Left ventricle myocardium superior (tissue), 1 donor: Measurements from ENCODE around the gene DENND5B. TPM values are rescaled to one million over a fixed set of nuclear protein-coding genes. Genes with fewer than 3 reads are reported as not detected.
"Not testable (repeated sequence)": the region's sequence is repeated elsewhere in the genome, so short reads cannot be mapped to it uniquely, and the experiment has no call there.

ENCODE experiments used
- ATAC-seq: fragments of 200-7000 bp; cut with Tn5 transposase; one replicate; pipeline ENCODE4 v1.9.1; 2020; ENCODE audit warnings: mild to moderate bottlenecking, moderate library complexity
- DNase-seq: peaks from one replicate; pipeline ENCODE4 v3.0.0-alpha.2; 2020
- intact Hi-C: fragments of 100-400 bp; cut with micrococcal nuclease; formaldehyde crosslinking; loops from one replicate; pipeline ENCODE4 v1.11.0; 2022
- total RNA-seq: library from RNA; stranded (reverse); fragmentation: NEBNext Ultra II Directional; extraction: Animal tissue kit (Norgen Biotek cat#: 25700); gene quantifications from one replicate; pipeline ENCODE4 v1.2.1, GENCODE V29; 2021
- donor health status: DM: no; HTN: yes; CAD: no; lungs with severe emphysema.

DENND5B gene
- total RNA-seq, 1 donor from 2014 or later, result 43.7 TPM

GRCh38 chr12:31412292-31412801 lies 178.6 kb downstream of the DENND5B start:
- intact Hi-C loops, result no loop called here
- ATAC-seq, result no peak
- DNase-seq, result no peak

GRCh38 chr12:31408763-31409162 lies 182.2 kb downstream of the DENND5B start:
- intact Hi-C loops, result no loop called here
- DNase-seq (no peak), ATAC-seq (no peak)

DNA sequence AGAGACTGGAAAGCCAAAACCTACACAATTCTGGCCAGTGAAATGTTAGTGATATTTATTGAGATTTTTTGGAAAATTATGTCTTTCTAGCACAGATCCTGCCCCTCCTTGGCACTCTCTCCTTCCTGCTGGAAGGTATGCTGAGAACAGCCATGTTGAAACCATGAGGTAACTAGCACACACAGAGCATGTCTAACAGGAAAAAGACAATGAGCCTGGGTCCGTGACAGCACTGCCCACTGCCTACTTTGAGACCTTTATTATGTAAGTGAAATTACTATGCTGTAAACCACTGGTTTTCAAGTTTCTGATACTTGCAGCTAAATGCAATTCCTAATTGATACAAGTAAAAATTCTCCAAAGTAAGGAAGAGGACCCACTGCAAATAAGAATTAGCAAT lies 183.4 kb downstream of the DENND5B start:
- ATAC-seq (no peak), DNase-seq (no peak)
- intact Hi-C loops, result no loop called here

GRCh38 chr12:31406345-31406744 lies 184.6 kb downstream of the DENND5B start:
- no peak for DNase-seq
- no peak for ATAC-seq
- intact Hi-C loops, result no loop called here

DNA sequence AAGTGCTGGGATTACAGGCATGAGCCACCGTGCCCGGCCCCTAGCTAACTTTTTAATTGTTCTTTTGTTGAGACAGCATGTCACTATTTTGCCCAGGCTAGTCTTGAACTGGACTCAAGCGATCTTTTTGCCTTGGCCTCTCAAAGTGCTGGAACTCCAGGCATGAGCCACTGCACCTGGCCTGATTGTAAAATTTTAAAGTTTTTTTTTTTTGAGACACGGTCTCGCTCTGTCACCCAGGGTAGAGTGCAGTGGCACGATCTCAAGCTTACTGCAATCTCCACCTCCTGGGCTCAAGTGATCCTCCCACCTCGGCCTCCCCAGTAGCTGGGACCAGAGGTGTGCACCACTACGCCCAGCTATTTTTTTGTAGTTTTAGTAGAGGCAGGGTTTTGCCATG lies 185.9 kb downstream of the DENND5B start:
- intact Hi-C loops, result no loop called here

DNA sequence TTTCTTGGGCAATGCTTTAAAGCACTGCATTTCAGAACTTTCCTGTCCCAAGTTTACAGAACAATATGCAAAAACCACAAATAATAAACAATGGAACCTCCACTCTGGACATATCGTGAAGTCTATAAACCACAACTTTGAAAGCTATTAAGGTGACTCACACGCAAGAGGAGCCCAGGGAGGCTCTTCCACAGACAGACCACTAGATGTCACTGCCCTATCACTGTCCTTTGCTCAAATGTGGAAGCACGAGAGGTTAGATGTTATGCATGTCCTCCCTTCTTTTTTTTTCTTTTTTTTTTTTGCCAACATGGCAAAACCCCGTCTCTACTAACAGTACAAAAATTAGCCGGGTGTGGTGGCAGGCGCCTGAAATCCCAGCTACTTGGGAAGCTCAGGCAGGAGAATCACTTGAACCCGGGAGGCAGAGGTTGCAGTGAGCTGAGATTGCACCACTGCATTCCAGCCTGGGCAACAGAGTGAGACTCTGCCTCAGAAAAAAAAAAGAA lies 187.8 kb downstream of the DENND5B start:
- intact Hi-C loops, result loop anchor here (2.0 kb wide), 1 partner anchor 234 kb away; no protein-coding TSS in a partner anchor
- peak; percentile 97 for ATAC-seq
- DNase-seq, result not testable (repeated sequence)

More for the DNA sequence above, 185.9 kb downstream of the DENND5B start:
- ATAC-seq (no peak), DNase-seq (no peak)

- ATAC-seq, result peak; percentile 28
Measured at GRCh38 chr12:31393004-31393550, 197.9 kb downstream of the DENND5B start.

GRCh38 chr12:31390991-31391390 lies 199.9 kb downstream of the DENND5B start:
- DNase-seq, result no peak
- intact Hi-C loops, result no loop called here
- no peak for ATAC-seq

More at GRCh38 chr12:31393004-31393550, 197.9 kb downstream of the DENND5B start:
- intact Hi-C loops, result no loop called here
- DNase-seq, result no peak

- no peak for ATAC-seq
- intact Hi-C loops, result no loop called here
- no peak for DNase-seq
Measured at GRCh38 chr12:31388713-31389112, 202.2 kb downstream of the DENND5B start.

DNA sequence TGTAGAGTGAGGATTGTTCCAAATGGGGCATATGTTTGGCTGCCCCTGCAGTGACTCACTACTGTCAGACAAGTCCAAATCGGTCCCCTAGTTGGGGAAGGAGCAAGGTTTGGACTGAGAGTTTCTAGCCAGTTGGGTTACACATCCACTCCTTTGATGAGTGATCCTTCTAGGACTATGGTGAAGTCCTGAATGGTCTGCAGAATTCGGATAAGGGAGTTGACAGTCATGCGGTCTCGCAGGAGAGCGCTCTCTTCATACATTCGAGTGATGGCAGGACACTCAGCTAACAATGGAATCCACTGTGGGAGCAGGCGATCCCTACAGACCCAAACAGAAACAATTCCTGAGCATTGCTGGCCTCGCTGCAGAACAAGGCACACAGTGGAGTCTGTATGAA lies 203.5 kb downstream of the DENND5B start:
- DNase-seq, result no peak
- ATAC-seq, result no peak
- intact Hi-C loops, result no loop called here

GRCh38 chr12:31387011-31387410 lies 203.9 kb downstream of the DENND5B start:
- intact Hi-C loops, result no loop called here
- ATAC-seq (no peak), DNase-seq (no peak)

DNA sequence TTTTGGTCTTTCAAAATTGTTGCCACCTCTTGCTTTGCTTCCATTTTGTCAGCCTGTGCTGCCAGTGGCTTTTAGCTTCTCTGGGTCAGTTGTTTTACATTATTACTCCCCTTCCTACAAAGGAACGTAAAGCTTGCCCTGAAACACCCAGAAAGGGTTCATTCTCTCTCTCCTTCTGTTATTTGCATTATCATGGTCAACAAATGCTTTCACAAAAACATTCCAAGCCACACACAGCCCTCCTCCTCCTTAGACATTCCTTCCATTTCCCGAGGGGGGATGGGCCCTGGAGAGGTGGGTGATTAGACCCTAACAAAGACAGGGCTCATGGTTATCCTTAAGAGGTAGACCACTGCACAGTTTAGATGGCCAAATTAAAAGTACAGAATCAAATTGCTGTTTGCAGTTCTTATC lies 204.6 kb downstream of the DENND5B start:
- intact Hi-C loops, result no loop called here
- ATAC-seq (no peak), DNase-seq (no peak)

DNA sequence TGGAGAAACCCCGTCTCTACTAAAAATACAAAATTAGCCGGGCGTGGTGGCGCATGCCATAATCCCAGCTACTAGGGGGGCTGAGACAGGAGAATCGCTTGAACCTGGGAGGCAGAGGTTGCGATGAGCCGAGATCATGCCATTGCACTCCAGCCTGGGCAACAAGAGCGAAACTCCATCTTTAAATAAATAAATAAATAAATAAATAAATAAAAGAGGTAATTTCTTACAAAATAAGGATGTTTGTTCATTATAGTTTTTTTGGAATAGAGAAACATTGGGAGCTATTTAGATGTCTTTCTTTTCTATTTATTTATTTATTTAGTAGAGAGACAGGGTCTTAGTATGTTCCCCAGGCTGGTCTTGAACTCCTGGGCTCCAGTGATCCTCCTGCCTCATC lies 213.7 kb downstream of the DENND5B start:
- ATAC-seq, intact Hi-C loops, DNase-seq: not testable (repeated sequence)

- ATAC-seq, DNase-seq, intact Hi-C loops: not testable (repeated sequence)
Measured at GRCh38 chr12:31375422-31375821, 215.5 kb downstream of the DENND5B start.

- DNase-seq (no peak), ATAC-seq (no peak)
- intact Hi-C loops, result no loop called here
Measured at GRCh38 chr12:31371256-31371620, 219.7 kb downstream of the DENND5B start.

DNA sequence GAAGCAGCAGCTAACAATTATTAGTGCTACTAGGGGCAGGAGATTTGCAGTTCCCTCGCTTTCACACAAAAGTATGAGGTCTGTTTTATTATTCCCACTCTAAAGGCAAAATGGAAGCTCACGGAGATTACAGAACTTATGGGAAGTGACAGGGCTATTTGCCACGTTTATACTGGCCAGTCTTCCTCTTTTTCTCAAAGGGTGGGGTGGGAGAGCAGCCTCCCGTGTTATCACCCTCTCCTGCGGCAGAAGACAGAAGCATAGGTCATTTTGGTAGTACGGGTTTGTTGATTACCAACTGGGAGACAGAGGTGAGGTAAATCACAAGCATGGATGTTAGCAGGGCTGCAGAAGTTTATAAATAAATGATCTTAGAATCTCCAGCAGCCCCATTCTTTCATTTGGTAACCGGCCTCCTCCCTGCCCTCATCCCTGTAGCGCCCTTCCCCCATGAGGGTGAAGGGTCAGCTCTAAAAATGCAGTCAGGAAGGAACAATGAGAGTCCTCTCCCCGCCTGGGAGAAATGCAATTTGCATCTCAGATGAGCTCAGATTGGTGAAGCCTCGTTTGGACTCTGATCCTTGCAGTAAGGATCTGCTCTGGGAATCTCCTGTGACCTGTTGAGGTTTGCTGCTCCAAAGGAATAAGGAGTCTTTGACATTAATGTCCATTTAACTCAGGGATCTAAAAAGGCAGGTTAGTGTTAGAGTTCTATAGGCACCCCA lies 220.2 kb downstream of the DENND5B start:
- ATAC-seq, result peak; percentile 23
- no peak for DNase-seq
- intact Hi-C loops, result no loop called here

- DNase-seq (no peak), ATAC-seq (peak; percentile 75)
- intact Hi-C loops, result no loop called here
Measured at GRCh38 chr12:31369712-31370521, 221.0 kb downstream of the DENND5B start.

DNA sequence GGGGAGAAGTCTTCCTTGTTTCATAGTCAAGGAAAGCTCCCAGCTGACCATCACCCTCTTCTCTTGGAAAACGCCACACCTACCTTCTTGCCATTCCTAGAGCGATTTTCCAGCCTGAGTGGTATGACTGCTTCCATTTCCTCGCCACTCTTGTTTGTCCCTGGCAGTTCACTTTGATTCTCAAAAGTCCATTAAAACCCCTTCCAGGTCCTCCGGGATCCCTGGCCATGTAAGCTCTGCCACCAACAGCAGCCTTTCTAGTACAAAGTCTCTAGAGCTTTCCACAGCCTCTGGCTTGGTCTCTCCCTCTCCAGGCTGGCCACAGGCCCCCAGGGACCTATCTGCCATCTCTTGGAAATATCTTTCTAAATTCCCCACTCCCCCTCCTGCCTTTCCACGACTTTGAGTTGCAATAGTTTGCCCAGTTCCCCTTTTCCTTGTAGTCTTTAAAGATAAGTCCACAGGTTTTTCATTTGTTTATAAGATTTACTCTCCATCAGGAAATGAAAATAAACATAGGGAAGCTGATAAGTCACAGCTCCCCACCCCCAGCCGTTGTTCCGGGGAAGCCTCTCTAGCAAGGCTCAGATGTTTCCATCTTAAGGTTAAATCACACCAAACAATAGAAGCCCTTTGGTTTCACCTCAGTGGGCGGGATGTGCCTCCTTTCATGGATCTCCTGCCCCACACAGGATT lies 222.1 kb downstream of the DENND5B start:
- intact Hi-C loops, result no loop called here
- ATAC-seq (no peak), DNase-seq (no peak)

- ATAC-seq, result no peak
Measured at GRCh38 chr12:31366104-31366621, 224.8 kb downstream of the DENND5B start.

More at GRCh38 chr12:31366104-31366621, 224.8 kb downstream of the DENND5B start:
- intact Hi-C loops, result no loop called here
- no peak for DNase-seq
